Neural progenitor cell (in vitro differentiated cells): ENCODE data around the gene CEP95. TPM values are rescaled to one million over a fixed set of nuclear protein-coding genes. Genes with fewer than 3 reads are reported as not detected.
"Not testable (repeated sequence)": the region's sequence is repeated elsewhere in the genome, so short reads cannot be mapped to it uniquely, and the experiment has no call there.

Experiments
- DNase-seq: peaks from one replicate; pipeline ENCODE4 v3.0.0-alpha.2; 2016; ENCODE audit warnings: low spot score
- H2AFZ ChIP-seq: fragments of 200-600 bp; sonication (generic); replicated peaks from 2 replicates; pipeline ENCODE4 v1.6.1; 2016; ENCODE audit warnings: antibody characterized with exemption
- H3F3A ChIP-seq: fragments of 200-600 bp; sonication (generic); 2 replicates; pipeline ENCODE4 v1.6.1; 2016; ENCODE audit warnings: antibody characterized with exemption, low read depth
- H3K27ac ChIP-seq: fragments of 200-600 bp; sonication (generic); 2 replicates; pipeline ENCODE4 v1.5.1; 2016; ENCODE audit warnings: mild to moderate bottlenecking
- H3K27me3 ChIP-seq: fragments of 200-600 bp; sonication (generic); 2 replicates; pipeline ENCODE4 v1.6.1; 2016; ENCODE audit warnings: mild to moderate bottlenecking, moderate library complexity
- H3K36me3 ChIP-seq: fragments of 200-600 bp; sonication (generic); 2 replicates; pipeline ENCODE4 v1.5.1; 2016
- H3K4me1 ChIP-seq: fragments of 200-600 bp; sonication (generic); 2 replicates; pipeline ENCODE4 v1.6.1; 2016; ENCODE audit warnings: mixed run types
- H3K4me2 ChIP-seq: fragments of 200-600 bp; sonication (generic); 2 replicates; pipeline ENCODE4 v1.6.1; 2016
- H3K4me3 ChIP-seq: fragments of 200-600 bp; sonication (generic); 2 replicates; pipeline ENCODE4 v1.5.1; 2016
- H3K79me2 ChIP-seq: fragments of 200-600 bp; sonication (generic); 2 replicates; pipeline ENCODE4 v1.6.1; 2016; ENCODE audit warnings: low read depth
- H3K9ac ChIP-seq: fragments of 200-600 bp; sonication (generic); 2 replicates; pipeline ENCODE4 v1.6.1; 2016
- H3K9me3 ChIP-seq: fragments of 200-600 bp; sonication (generic); 2 replicates; pipeline ENCODE4 v1.5.1; 2016; ENCODE audit warnings: low read depth
- H4K20me1 ChIP-seq: fragments of 200-600 bp; sonication (generic); 2 replicates; pipeline ENCODE4 v1.6.1; 2016; ENCODE audit warnings: low read depth
- H3K27ac Mint-ChIP-seq: 3 replicates; pipeline ENCODE4 v1.8.0; 2021; ENCODE audit warnings: mixed read lengths
- H3K27me3 Mint-ChIP-seq: 2 replicates; pipeline ENCODE4 v1.8.0; 2022; ENCODE audit warnings: low read depth, mild to moderate bottlenecking, inconsistent platforms, moderate library complexity, mixed read lengths; ENCODE audit not compliant: insufficient read depth
- H3K36me3 Mint-ChIP-seq: 3 replicates; pipeline ENCODE4 v1.8.0; 2021; ENCODE audit warnings: mixed read lengths
- H3K4me1 Mint-ChIP-seq: 3 replicates; pipeline ENCODE4 v1.8.0; 2021; ENCODE audit warnings: mixed read lengths
- H3K4me3 Mint-ChIP-seq: 3 replicates; pipeline ENCODE4 v1.8.0; 2021; ENCODE audit warnings: mild to moderate bottlenecking, moderate library complexity, mixed read lengths
- H3K9me3 Mint-ChIP-seq: 3 replicates; pipeline ENCODE4 v1.8.0; 2020; ENCODE audit warnings: mixed read lengths
- CTCF ChIP-seq: fragments of 200-600 bp; sonication (generic); IDR thresholded peaks from 2 replicates; pipeline ENCODE4 v1.5.1; 2017; ENCODE audit warnings: antibody characterized with exemption, mild to moderate bottlenecking
- EZH2 ChIP-seq: fragments of 200-600 bp; sonication (generic); IDR thresholded peaks from 2 replicates; pipeline ENCODE4 v1.6.1; 2017; ENCODE audit warnings: antibody characterized with exemption, mild to moderate bottlenecking, moderate library complexity
- EZH2phosphoT487 ChIP-seq: fragments of 200-600 bp; sonication (generic); IDR thresholded peaks from 2 replicates; pipeline ENCODE4 v1.6.1; 2017; ENCODE audit warnings: antibody characterized with exemption
- total RNA-seq: library from RNA; depleted of rRNA; stranded (reverse); fragments of >200 nt; gene quantifications from 2 replicates; pipeline ENCODE4 v1.2.3, GENCODE V29; 2015; ENCODE audit warnings: low replicate concordance

The CEP95 gene
- total RNA-seq, 1 donor from 2014 or later: 76.9 TPM

GRCh38 chr17:64459284-64459747 lies 47.5 kb upstream of the CEP95 start:
- Histone ChIP-seq H2AFZ (no peak overlapping the region), H3K27me3 (no peaks in the 10 kb centered on the region), H3K4me3 (no peak overlapping the region), H4K20me1 (no peaks in the 10 kb centered on the region), H3K9ac (no peak overlapping the region), H3K4me1 (no peaks in the 10 kb centered on the region), H3K79me2 (no peaks in the 10 kb centered on the region), H3K4me2 (no peak overlapping the region), H3K36me3 (no peaks in the 10 kb centered on the region), H3F3A (no peaks in the 10 kb centered on the region), H3K9me3 (no peaks in the 10 kb centered on the region), H3K27ac (no peak overlapping the region)
- Mint-ChIP-seq H3K27me3 (peaks cover 3% of the 10 kb centered on the region), H3K4me1 (no peaks in the 10 kb centered on the region), H3K4me3 (no peak overlapping the region), H3K36me3 (no peaks in the 10 kb centered on the region), H3K27ac (no peak overlapping the region), H3K9me3 (no peaks in the 10 kb centered on the region)
- DNase-seq: no peak
- no peak for TF ChIP-seq EZH2
- TF ChIP-seq CTCF: no peak
- TF ChIP-seq EZH2phosphoT487: no peak

GRCh38 chr17:64459818-64460217 lies 47.0 kb upstream of the CEP95 start:
- DNase-seq, H3K27me3 ChIP-seq, H3K36me3 Mint-ChIP-seq, H3F3A ChIP-seq, H2AFZ ChIP-seq, H3K4me1 ChIP-seq, H3K9me3 Mint-ChIP-seq, H4K20me1 ChIP-seq, H3K27ac Mint-ChIP-seq, H3K27me3 Mint-ChIP-seq, H3K4me3 ChIP-seq, H3K4me2 ChIP-seq, H3K4me3 Mint-ChIP-seq, H3K79me2 ChIP-seq, H3K4me1 Mint-ChIP-seq, H3K9ac ChIP-seq, H3K36me3 ChIP-seq, H3K27ac ChIP-seq, H3K9me3 ChIP-seq: not testable (repeated sequence)

GRCh38 chr17:64460955-64461354 lies 45.8 kb upstream of the CEP95 start:
- Histone ChIP-seq H2AFZ (no peak overlapping the region), H3K9ac (no peak overlapping the region), H4K20me1 (no peaks in the 10 kb centered on the region), H3K36me3 (no peaks in the 10 kb centered on the region), H3K79me2 (no peaks in the 10 kb centered on the region), H3K27ac (no peak overlapping the region), H3K9me3 (no peaks in the 10 kb centered on the region), H3F3A (no peaks in the 10 kb centered on the region), H3K4me1 (no peaks in the 10 kb centered on the region), H3K4me2 (no peak overlapping the region), H3K27me3 (no peaks in the 10 kb centered on the region), H3K4me3 (no peak overlapping the region)
- H3K4me3 Mint-ChIP-seq: no peak overlapping the region
- DNase-seq: no peak
- TF ChIP-seq EZH2phosphoT487: no peak
- no peak for TF ChIP-seq CTCF
- TF ChIP-seq EZH2: no peak
- no peaks in the 10 kb centered on the region for H3K9me3 Mint-ChIP-seq
- no peaks in the 10 kb centered on the region for H3K4me1 Mint-ChIP-seq
- H3K36me3 Mint-ChIP-seq: no peaks in the 10 kb centered on the region
- peaks cover 2% of the 10 kb centered on the region for H3K27me3 Mint-ChIP-seq
- H3K27ac Mint-ChIP-seq: no peak overlapping the region

- no peak overlapping the region for H3K4me2 ChIP-seq
- Mint-ChIP-seq H3K27ac (no peak overlapping the region), H3K4me1 (no peaks in the 10 kb centered on the region), H3K4me3 (no peak overlapping the region), H3K36me3 (no peaks in the 10 kb centered on the region), H3K9me3 (no peaks in the 10 kb centered on the region), H3K27me3 (peaks cover 6% of the 10 kb centered on the region)
- H3K36me3 ChIP-seq: no peaks in the 10 kb centered on the region
- no peak overlapping the region for H3K9ac ChIP-seq
- TF ChIP-seq CTCF: no peak
- no peak for TF ChIP-seq EZH2phosphoT487
- TF ChIP-seq EZH2: no peak
- DNase-seq: no peak
- H3K4me3 ChIP-seq: no peak overlapping the region
- no peak overlapping the region for H3K27ac ChIP-seq
- H2AFZ ChIP-seq: no peak overlapping the region
- no peaks in the 10 kb centered on the region for H4K20me1 ChIP-seq
- no peaks in the 10 kb centered on the region for H3K27me3 ChIP-seq
- no peaks in the 10 kb centered on the region for H3K9me3 ChIP-seq
- H3K79me2 ChIP-seq: no peaks in the 10 kb centered on the region
- H3K4me1 ChIP-seq: no peaks in the 10 kb centered on the region
- no peaks in the 10 kb centered on the region for H3F3A ChIP-seq
Measured at GRCh38 chr17:64461788-64462187, 45.0 kb upstream of the CEP95 start.
